ENCODE measurements around the gene KEAP1. TPM values are rescaled to one million over a fixed set of nuclear protein-coding genes. Genes with fewer than 3 reads are reported as not detected.

The KEAP1 gene
- total and polyA plus RNA-seq, 10 of the 15 experiments (the other 5 are each of a cell fraction or from before 2014, with no cell fraction given), result 1.4 to 87.7 (median 48.6) TPM

DNA sequence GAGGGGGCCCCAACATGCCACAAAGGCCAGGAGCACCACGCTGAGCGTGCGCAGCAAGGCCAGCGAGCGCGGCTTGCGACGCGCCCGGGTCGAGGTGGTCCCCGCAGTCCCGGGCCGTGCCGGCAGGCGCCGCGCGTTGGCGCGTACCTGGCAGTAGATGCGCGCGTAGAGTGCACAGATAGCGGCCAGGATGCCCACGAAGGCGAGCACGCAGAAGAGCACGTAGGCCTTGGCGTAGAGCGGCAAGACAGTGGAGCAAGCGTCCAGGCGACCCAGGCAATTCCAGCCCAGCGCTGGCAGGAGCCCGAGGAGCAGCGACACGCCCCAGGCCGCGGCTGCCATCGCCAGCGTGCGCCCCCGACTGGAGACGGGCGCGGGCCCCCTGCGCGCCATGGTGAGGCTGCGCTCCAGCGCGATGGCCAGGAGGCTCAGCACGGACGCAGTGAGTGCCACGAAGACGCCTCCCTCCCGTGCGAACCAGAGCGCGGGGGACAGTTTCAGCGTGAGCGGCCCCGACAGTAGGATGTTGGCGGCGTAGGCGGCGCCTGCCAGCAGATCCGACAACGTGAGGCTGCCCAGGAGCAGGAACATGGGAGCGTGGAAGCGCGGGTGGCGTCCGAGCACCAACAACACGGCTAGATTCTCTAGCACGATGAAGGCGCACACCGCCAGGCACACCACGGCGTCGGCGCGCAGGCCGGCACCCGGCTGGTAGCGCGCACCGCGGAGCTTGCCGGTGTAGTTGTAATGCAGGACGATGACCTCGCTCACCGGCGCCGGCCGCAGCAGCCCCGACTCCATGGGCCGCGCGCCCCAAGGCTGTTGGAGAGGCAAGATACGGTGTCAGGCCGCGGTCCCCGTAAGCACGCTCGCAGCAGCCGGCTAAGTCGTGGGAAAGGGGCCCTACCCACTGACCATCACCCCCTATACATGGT, 11.3 kb upstream of the KEAP1 start:
- CTCF ChIA-PET, result no interaction called here
- Histone ChIP-seq H3K4me3 (no peak overlapping the region), H3K27me3 (replicated peaks in 1 of 2; ENCODE audit: control insufficient read depth in 2 of 2, insufficient read depth in 2 of 2, low read length in 1 of 2) (peaks cover 12 to 26% of the 10 kb centered on the region in 2 experiments), H3K79me2 (ENCODE audit: control insufficient read depth, insufficient read depth, low read length) (no peaks in the 10 kb centered on the region), H3K9me3 (replicated peaks; ENCODE audit: control insufficient read depth, insufficient read depth, low read length) (no peaks in the 10 kb centered on the region), H2AFZ (ENCODE audit: control insufficient read depth, low read depth, low read length) (no peak overlapping the region; the same call in 1 of the 2 replicates), H3K4me1 (ENCODE audit: control insufficient read depth, insufficient read depth, low read length) (peaks cover 13% of the 10 kb centered on the region), H3K27ac (ENCODE audit: control insufficient read depth, insufficient read depth) (no peak overlapping the region), H3K36me3 (ENCODE audit: control insufficient read depth in 2 of 2, insufficient read depth in 2 of 2, low read length in 1 of 2) (no peaks in the 10 kb centered on the region), H4K20me1 (ENCODE audit: control insufficient read depth, insufficient read depth) (no peaks in the 10 kb centered on the region), H3K9ac (ENCODE audit: control insufficient read depth, insufficient read depth, low read length) (no peak overlapping the region), H3K4me2 (ENCODE audit: control insufficient read depth, insufficient read depth) (no peak overlapping the region)
- POLR2A ChIA-PET, result no interaction called here
- in situ Hi-C loops (cut with MboI) (no loop called here), intact Hi-C loops (cut with micrococcal nuclease; ENCODE audit: unreplicated experiment) (no loop called here)
- DNase-seq (ENCODE audit: low read depth, low spot score) (no peak), ATAC-seq (peak; percentile 64), FAIRE-seq (no peak)
- 48% methylated on average over 98 of the region's 107 CpGs for WGBS (ENCODE audit: insufficient coverage, insufficient replicate concordance, low lambda C conversion rate, missing lambda C conversion rate)
- BruUV-seq (replicated peaks), result no TSS peak
- TF ChIP-seq, protein P1, sequence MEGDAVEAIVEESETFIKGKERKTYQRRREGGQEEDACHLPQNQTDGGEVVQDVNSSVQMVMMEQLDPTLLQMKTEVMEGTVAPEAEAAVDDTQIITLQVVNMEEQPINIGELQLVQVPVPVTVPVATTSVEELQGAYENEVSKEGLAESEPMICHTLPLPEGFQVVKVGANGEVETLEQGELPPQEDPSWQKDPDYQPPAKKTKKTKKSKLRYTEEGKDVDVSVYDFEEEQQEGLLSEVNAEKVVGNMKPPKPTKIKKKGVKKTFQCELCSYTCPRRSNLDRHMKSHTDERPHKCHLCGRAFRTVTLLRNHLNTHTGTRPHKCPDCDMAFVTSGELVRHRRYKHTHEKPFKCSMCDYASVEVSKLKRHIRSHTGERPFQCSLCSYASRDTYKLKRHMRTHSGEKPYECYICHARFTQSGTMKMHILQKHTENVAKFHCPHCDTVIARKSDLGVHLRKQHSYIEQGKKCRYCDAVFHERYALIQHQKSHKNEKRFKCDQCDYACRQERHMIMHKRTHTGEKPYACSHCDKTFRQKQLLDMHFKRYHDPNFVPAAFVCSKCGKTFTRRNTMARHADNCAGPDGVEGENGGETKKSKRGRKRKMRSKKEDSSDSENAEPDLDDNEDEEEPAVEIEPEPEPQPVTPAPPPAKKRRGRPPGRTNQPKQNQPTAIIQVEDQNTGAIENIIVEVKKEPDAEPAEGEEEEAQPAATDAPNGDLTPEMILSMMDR (IDR thresholded peaks at IDR 0.05 in 2 of 3, conservative IDR thresholded peaks at IDR 0.05 in 1 of 3; ENCODE audit: control insufficient read depth in 2 of 3, extremely low read depth in 1 of 3, insufficient read depth in 1 of 3, low read depth in 3 of 3, low read length in 3 of 3), result 0 out of 6 replicates have a peak, but pooled peaks of 1 of the 3 experiments have one; percentile 4
- peak; percentile 74 for TF ChIP-seq HDAC6 (IDR thresholded peaks at IDR 0.05; ENCODE audit: unreplicated experiment)
- no peak for TF ChIP-seq POU2F2 (IDR thresholded peaks at IDR 0.05; ENCODE audit: borderline replicate concordance, low read depth, low read length)
- TF ChIP-seq, protein P2, sequence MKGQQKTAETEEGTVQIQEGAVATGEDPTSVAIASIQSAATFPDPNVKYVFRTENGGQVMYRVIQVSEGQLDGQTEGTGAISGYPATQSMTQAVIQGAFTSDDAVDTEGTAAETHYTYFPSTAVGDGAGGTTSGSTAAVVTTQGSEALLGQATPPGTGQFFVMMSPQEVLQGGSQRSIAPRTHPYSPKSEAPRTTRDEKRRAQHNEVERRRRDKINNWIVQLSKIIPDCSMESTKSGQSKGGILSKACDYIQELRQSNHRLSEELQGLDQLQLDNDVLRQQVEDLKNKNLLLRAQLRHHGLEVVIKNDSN (IDR thresholded peaks at IDR 0.05; ENCODE audit: borderline replicate concordance, extremely low read length, insufficient read depth, low read depth, low read length), result no peak
- TF ChIP-seq, protein P3, sequence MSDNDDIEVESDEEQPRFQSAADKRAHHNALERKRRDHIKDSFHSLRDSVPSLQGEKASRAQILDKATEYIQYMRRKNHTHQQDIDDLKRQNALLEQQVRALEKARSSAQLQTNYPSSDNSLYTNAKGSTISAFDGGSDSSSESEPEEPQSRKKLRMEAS (IDR thresholded peaks at IDR 0.05; ENCODE audit: low read depth, low read length), result no peak
- TF ChIP-seq STAT3 (IDR thresholded peaks at IDR 0.05; ENCODE audit: low read depth, low read length), result no peak
- TF ChIP-seq MYB (IDR thresholded peaks at IDR 0.05; ENCODE audit: borderline replicate concordance, low read depth, low read length), result no peak
- no peak for TF ChIP-seq FOXM1 (IDR thresholded peaks at IDR 0.05; ENCODE audit: low read depth, low read length)
- TF ChIP-seq EZH2 (IDR thresholded peaks at IDR 0.05; ENCODE audit: borderline replicate concordance, control insufficient read depth, low read depth, low read length), result no peak
- RAD21 ChIA-PET (ENCODE audit: unreplicated experiment), result no interaction called here
- SMC1A ChIA-PET (ENCODE audit: uncharacterized antibody, unreplicated experiment), result interaction anchor here (0.5 kb wide), 1 partner anchor 280 kb away, joined by 3 read pairs; no protein-coding TSS in a partner anchor

Measured in GM12878 (cell line).